DMS153 (cell line): Measurements from ENCODE around the gene EVI5.
"Not testable (repeated sequence)": the region's sequence is repeated elsewhere in the genome, so short reads cannot be mapped to it uniquely, and the experiment has no call there.

Experiments
- DNase-seq: peaks from one replicate; lab custom pipeline; 2025; lab: John Stamatoyannopoulos, UW

EVI5 gene

GRCh38 chr1:92747735-92748134 lies 37.2 kb downstream of the EVI5 start:
- no peak for DNase-seq

- not testable (repeated sequence) for DNase-seq
Observed at GRCh38 chr1:92746255-92746654, 38.7 kb downstream of the EVI5 start.

- no peak for DNase-seq
Observed at GRCh38 chr1:92743221-92743620, 41.7 kb downstream of the EVI5 start.

GRCh38 chr1:92739669-92740524 lies 45.0 kb downstream of the EVI5 start:
- DNase-seq, result no peak

- DNase-seq, result no peak
Observed at GRCh38 chr1:92736395-92736794, 48.5 kb downstream of the EVI5 start.

DNA sequence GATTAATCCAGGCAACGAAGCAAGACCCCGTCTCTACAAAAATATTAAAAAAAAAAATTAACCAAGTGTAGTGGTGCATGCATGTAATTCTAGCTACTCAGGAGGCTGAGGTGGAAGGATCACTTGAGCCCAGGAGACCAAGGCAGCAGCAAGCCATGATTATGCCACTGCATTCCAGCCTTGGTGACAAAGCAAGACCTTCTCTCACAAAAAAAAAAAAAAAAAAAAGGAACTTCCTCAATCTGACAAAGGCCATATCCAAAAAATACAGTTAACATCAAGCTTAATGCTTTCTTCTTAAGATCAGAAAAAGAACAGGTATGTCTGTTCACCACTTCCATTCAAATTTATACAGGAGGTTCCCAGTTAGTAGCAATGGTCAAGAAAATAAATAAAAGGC lies 54.4 kb downstream of the EVI5 start:
- no peak for DNase-seq

DNA sequence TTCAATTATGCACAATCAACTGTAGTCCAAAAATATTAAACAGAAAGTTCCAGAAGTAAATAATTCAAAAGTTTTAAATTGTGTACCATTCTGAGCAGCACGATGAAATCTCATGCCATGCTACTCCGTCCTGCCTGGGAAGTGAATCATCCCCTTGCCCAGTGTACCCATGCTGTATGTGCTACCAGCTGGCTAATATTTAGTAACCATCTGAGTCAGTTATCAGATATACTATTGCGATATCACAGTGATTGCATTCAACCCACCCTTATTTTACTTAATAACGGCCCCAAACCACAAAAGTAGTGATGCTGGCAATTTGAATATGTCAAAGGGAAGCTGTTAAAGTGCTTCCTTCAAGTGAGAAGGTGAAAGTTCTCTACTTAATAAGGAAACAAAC lies 56.2 kb downstream of the EVI5 start:
- DNase-seq, result no peak

DNA sequence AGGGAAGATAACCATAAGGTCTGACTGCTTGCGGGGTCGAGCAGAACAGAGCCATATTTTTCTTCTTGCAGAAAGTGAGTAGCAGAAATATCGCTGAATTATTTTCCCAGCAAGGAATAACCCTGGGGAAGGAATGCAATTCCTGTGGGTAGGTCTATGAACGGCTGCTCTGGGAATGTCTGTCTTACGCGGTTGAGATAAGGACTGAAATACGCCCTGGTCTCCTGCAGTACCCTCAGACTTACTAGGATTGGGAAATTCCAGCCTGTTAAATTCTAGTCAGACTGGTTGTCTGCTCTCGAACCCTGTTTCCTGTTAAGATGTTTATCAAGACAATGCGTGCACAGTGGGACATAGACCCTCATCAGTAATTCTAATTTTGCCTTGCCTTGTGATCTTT lies 61.2 kb downstream of the EVI5 start:
- not testable (repeated sequence) for DNase-seq

DNA sequence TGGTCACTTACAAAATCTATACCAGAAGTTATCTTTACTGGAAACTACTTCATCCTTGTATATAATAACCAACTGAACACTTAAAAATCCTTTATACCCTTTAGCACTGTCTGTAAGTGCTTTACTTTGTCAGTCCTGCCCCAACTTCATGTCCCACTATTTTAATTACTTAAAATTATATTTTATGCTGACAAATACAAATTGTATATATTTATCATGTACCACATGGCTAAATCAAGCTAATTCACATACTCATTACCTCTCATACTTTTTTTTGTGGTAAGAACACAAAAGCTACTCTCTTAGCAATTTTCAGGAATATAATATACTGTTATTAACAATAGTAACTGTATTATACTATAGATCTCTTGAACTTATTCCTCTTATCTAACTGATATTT lies 63.0 kb downstream of the EVI5 start:
- no peak for DNase-seq

DNA sequence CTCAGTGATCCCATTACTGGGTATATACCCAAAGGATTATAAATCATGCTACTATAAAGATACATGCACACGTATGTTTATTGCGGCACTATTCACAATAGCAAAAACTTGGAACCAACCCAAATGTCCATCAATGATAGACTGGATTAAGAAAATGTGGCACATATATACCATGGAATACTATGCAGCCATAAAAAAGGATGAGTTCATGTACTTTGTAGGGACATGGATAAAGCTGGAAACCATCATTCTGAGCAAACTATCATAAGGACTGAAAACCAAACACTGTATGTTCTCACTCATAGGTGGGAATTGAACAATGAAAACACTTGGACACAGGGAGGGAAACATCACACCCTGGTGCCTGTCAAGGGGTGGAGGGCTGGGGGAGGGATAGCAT lies 63.8 kb downstream of the EVI5 start:
- DNase-seq, result not testable (repeated sequence)

GRCh38 chr1:92715476-92715951 lies 69.4 kb downstream of the EVI5 start:
- DNase-seq, result not testable (repeated sequence)

GRCh38 chr1:92713939-92714338 lies 71.0 kb downstream of the EVI5 start:
- no peak for DNase-seq

- no peak for DNase-seq
Observed at GRCh38 chr1:92711473-92712165, 73.3 kb downstream of the EVI5 start.

DNA sequence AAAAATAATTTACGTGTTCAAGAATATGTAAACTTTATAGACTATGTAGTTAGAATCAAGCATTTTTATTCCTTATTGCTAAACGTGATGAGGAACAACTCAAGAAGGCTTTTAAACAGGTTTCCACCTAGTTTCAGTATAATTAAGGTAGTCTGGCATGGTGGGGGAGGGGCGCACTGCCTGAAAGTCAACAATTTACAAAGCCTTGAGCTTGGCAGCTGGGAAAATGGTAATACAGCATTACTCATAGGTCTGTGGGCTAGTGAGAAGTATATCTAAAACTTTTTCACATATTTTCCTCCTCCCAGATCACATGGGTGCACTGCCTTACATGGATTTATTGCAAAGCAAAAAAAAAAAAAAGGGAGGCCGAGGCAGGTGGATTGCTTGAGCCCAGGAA lies 75.2 kb downstream of the EVI5 start:
- DNase-seq, result no peak

GRCh38 chr1:92708368-92708950 lies 76.4 kb downstream of the EVI5 start:
- DNase-seq, result no peak

- no peak for DNase-seq
Observed at GRCh38 chr1:92707709-92708108, 77.2 kb downstream of the EVI5 start.

GRCh38 chr1:92707292-92707691 lies 77.6 kb downstream of the EVI5 start:
- DNase-seq, result no peak

- DNase-seq, result no peak
Observed at GRCh38 chr1:92705446-92705845, 79.5 kb downstream of the EVI5 start.

DNA sequence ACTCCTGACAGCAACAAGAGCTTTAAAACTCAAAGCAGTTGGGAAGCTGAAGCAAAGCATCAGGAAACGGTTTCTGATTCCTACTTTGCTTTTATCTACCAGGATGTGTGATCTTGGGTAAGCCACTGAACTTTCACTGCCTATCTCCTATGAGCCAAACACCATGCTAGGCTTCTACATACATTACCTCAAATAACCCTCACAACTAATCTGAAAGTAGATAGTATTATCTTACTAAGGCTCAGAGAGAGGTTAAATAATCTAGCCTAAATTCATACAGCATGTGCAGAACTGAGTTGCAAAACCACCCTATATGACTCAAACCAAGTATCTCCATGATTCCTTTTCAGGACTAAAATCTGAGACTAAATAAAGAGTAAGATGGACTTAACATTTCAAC lies 83.8 kb downstream of the EVI5 start:
- no peak for DNase-seq

DNA sequence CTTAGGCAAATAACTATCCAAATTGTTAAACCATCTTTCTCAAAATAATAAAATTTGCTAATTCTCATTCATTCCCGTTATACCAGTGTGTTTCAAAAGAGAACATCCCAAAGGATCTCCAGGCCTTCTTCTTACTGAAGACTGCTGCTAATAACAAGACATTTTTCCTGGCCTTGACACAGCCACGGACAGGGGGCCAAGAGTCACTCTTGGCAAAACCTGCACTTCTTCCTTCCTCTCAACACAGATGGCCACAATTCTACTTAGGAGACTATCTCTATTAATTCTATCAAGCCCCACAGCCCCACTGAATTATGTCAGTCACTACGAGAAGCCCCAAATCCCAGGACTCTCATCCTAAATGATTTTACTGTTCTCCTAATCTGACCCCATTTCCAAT lies 86.0 kb downstream of the EVI5 start:
- DNase-seq, result no peak

- DNase-seq, result no peak
Observed at GRCh38 chr1:92695104-92695503, 89.8 kb downstream of the EVI5 start.

- DNase-seq, result no peak
Observed at GRCh38 chr1:92691925-92692324, 93.0 kb downstream of the EVI5 start.
